Colon (tissue), 2 donors: ENCODE measurements around the gene MTCP1.

Experiments used
- FAIRE-seq: peaks from 2 replicates; lab custom pipeline; 2012; peaks lifted over from hg19 to GRCh38; lab: Jason Lieb, UNC
- donor health status: control.
- donor health status: control.

MTCP1 gene

GRCh38 chrX:155053656-155054055 lies 17.3 kb downstream of the MTCP1 start:
- no peak for FAIRE-seq

GRCh38 chrX:155052738-155053498 lies 18.0 kb downstream of the MTCP1 start:
- no peak for FAIRE-seq

DNA sequence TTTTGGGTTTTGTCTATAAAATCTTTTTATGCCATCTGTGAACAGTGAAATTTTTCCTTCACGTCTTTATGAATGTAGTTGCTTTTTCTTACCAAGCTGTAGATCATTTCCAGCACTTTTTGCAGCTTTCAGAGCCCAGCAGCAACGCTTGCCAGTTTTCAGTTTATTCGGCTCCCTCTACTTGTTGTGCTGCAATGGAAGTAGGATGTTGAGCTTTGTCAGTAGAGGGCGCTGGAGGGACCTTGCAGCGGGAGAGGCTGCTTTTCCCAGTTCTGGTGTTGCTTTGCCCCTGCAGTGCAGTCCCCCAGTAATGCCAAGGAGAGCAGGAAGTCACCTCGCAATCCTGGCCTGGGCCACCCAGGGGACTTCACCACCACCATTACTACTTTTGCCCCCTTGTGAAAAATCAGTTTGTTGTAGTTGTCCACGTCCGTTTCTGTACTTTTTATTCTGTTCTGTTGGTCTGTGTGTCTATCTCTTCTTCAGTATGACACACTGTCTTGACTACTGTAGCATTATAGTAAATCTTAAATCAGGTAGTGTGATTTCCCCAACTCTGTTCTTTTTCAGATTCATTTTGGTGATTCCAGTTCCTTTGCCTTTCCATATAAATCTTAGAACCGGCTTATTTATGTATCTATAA lies 21.8 kb downstream of the MTCP1 start:
- FAIRE-seq = no peak

DNA sequence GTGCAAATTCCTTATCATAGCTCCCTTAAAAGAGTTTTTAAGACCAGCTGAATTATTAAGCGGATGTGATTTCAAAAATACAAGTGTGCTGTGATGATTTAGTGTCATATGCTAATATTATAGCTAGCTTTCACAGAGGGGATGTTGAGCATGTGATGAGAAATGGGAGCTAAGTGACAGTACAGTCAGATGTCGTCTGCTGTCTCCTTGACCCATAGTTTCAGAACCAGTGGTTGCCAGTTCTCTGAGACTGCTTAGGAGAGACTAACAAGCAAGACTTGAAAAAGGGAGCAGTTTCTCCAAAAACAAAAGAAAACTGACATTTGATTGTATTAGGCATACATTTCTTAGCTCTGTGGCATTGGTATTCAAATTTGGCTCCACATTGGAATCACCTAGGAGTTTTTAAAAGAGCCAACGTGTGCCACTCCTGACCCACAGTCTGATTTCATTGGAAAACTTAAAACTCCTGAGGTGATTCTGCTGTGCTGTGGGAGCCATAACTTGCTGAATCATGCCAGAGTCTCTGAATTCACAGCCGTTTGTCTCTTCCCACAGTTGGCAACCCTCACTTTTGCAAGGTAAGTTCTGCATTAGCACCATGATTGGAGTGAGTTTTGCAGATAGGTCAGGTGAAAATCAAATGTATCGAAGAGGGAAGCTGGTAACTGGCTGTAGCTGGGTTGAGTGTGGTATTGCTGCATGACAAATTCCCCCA lies 24.0 kb downstream of the MTCP1 start:
- FAIRE-seq = no peak

- FAIRE-seq = no peak
Observed at GRCh38 chrX:155046129-155046810, 24.7 kb downstream of the MTCP1 start.

- no peak for FAIRE-seq
Observed at GRCh38 chrX:155035688-155036087, 35.2 kb downstream of the MTCP1 start.

GRCh38 chrX:155031657-155032056 lies 39.3 kb downstream of the MTCP1 start:
- FAIRE-seq = no peak

GRCh38 chrX:155028877-155029291 lies 42.1 kb downstream of the MTCP1 start:
- FAIRE-seq = no peak

GRCh38 chrX:155028129-155028528 lies 42.8 kb downstream of the MTCP1 start:
- FAIRE-seq = no peak

DNA sequence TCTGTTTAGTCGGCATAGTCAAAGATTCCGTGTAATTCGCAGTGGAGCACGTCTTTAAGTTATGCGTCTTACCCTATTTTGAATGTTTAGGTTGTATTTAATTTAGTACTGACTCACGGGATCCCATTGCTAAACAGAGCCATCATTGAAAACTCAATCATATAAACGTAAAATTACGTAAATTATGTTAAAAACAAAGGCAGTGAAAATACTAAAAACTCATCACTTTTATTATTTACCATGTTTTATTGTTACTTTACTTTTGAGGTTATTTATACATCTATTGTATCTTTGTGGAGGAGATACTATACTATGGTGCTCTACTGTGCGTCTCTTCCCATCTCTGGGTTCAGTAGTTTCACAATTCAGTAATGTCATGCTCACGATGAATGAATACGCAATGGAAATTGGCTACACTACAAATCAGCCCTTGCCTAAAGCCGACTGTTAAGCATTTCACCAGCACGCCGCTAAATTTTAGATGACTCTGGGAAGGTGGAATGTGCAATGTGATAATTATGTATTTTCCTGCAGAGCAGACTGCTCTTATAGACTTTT lies 43.3 kb downstream of the MTCP1 start:
- FAIRE-seq = peak; percentile 87

DNA sequence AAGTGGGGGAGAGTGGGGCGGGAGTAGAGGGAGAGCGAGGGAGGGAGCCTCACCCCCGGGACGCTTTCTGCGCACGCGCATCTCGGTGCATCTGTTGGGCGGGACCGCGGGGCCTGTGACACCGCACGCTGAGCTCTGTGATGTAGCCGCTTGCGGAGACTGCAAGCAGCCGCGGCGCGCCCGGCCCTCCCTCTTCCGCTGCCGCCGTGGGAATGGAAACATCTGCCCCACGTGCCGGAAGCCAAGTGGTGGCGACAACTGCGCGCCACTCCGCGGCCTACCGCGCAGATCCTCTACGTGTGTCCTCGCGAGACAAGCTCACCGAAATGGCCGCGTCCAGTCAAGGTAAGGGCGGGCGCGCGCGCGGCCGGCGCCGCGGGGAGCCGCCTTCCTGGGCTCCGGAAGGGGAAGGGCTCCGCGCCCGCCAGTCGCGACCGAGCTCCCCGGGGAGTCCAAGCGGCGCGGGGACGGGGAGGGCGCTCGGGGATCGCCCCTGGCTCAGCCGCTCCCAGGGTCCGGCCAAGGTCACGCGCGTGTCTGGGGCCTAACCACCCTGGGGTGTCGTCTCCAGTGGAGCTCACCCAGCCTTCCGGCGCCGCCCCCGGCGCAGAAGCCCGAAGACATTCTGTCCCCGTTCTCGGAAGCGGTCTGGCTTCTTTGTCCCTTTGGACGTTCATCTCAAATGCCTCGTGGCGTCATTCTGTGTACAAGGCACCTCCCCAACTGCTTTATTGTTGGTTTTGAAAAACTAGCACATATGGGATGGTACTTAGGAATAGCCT lies 44.0 kb downstream of the MTCP1 start, which contains the start of gene FUNDC2:
Gene FUNDC2, plus strand, starts transcription at position 118 of the 782 bp plus-strand sequence. Its CDS starts 95 bp downstream, at position 213.
- FAIRE-seq = peak; percentile 38

DNA sequence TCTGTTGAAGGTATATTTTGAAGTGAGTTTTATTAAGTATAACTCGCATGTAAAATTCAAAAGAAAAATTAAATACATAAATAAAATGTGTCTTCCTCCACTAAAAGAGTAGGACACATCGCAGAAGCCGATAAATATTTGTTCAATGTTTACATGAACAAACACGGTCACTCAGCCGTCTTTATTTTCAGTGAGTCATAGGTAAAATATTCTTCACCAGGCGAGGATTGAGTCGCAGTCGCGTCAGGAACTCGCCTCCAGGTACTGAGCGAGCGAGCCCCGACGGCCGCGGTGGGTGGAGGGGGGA lies 44.6 kb downstream of the MTCP1 start:
- FAIRE-seq = peak; percentile 51

GRCh38 chrX:155023907-155024833 lies 46.8 kb downstream of the MTCP1 start:
- FAIRE-seq = no peak

DNA sequence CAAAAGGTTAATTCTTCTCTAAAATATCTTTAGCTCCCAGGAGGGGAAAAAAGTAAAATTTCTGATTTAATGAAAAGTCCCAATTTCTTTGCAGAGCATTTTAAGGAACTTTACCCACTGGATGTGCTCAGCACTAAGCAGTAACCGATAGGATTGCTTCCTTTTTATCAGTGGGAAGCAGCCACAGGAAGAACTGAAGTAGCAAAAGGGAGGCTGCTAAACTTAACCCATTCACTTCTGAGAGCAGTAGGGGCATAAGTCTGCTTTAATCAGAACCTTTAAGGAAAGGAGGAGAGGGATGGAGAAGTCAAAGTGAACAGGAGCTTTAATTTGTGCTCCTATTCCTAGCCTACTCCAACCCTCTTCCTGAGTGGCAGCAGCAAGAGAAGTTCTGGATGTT lies 48.4 kb downstream of the MTCP1 start, which contains the start of gene F8:
Gene F8, minus strand, starts transcription at position 139 of the 400 bp plus-strand sequence. CDS start 171 bp downstream, outside the sequence.
- no peak for FAIRE-seq

DNA sequence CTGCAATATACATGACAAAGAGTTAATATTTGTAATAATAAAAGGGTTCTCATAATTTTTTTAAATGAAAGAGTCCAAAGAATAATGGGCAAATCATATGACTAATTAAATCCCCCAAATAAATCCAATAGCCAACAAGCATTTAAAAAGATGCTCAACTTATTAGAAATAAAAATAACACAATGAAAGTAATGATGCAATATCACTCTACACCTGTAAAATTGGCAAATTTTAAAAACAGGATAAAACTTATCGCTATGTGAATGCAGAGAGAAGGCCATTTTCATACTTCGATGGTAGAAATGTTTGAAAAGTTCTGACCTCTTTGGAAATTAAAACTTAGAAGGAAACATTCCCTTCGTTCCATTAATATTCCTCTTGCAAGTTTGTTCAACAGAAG lies 50.3 kb downstream of the MTCP1 start:
- FAIRE-seq = peak; percentile 81
